GM13977 (cell line): ENCODE measurements around the gene S100A14.

Source experiments
- DNase-seq: peaks from one replicate; pipeline ENCODE4 v3.0.0; 2012; ENCODE audit warnings: low spot score
- in situ Hi-C: fragments of 300-500 bp; cut with MboI; formaldehyde crosslinking; loops from one replicate; pipeline ENCODE4 v1.12.0; 2022; ENCODE audit warnings: low sequenced_read_pairs, low pct_unique_long_range_greater_than_20kb, mixed read lengths, inconsistent platforms; ENCODE audit not compliant: unreplicated experiment
- TF ChIP-seq, protein P1 (sequence below): IDR thresholded peaks from 2 replicates; pipeline ENCODE4 v1.5.1; 2012; ENCODE audit warnings: mild to moderate bottlenecking, control low read depth; ENCODE audit not compliant: insufficient read depth; ENCODE audit errors: extremely low read depth, missing control alignments

Gene S100A14

GRCh38 chr1:153626904-153627714 lies 11.0 kb upstream of the S100A14 start, which contains the start of gene S100A13:
Gene S100A13, minus strand, starts transcription at chr1:153627505. Its CDS starts 1,033 bp downstream, at chr1:153626472.
- no peak for DNase-seq
- in situ Hi-C loops: no loop called here
- TF ChIP-seq, protein P1, sequence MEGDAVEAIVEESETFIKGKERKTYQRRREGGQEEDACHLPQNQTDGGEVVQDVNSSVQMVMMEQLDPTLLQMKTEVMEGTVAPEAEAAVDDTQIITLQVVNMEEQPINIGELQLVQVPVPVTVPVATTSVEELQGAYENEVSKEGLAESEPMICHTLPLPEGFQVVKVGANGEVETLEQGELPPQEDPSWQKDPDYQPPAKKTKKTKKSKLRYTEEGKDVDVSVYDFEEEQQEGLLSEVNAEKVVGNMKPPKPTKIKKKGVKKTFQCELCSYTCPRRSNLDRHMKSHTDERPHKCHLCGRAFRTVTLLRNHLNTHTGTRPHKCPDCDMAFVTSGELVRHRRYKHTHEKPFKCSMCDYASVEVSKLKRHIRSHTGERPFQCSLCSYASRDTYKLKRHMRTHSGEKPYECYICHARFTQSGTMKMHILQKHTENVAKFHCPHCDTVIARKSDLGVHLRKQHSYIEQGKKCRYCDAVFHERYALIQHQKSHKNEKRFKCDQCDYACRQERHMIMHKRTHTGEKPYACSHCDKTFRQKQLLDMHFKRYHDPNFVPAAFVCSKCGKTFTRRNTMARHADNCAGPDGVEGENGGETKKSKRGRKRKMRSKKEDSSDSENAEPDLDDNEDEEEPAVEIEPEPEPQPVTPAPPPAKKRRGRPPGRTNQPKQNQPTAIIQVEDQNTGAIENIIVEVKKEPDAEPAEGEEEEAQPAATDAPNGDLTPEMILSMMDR: peak; percentile 54

DNA sequence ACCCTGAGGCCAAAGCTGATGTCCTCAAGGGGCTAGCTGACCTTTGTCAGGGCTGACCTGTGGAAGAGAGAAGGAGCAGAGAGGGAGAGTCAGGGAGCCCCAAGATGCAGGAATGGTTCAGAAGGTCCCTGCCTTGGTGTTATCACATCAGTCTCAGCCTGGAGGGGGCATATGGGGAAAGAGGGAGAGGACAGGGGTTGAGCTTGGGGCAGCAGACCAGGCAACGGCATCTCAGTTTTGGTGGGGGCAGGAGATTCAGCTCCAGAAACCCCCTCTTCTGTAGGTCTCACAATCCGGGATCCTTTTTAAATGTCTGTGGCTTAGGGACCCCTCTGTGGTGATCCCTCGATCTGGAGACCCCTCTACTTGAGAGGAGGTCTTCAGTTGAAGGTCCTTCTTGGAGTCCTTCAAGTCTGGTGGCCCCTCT lies 10.4 kb upstream of the S100A14 start:
- in situ Hi-C loops: no loop called here
- no peak for DNase-seq
- TF ChIP-seq, protein P1: no peak

GRCh38 chr1:153624965-153625611 lies 9.0 kb upstream of the S100A14 start:
- in situ Hi-C loops: no loop called here
- TF ChIP-seq, protein P1: no peak
- no peak for DNase-seq

- no peak for DNase-seq
- TF ChIP-seq, protein P1: no peak
- in situ Hi-C loops: no loop called here
Observed at GRCh38 chr1:153623101-153623500, 7.0 kb upstream of the S100A14 start.

- DNase-seq: no peak
- TF ChIP-seq, protein P1: no peak
- in situ Hi-C loops: no loop called here
Observed at GRCh38 chr1:153619171-153619570, 3.0 kb upstream of the S100A14 start.

DNA sequence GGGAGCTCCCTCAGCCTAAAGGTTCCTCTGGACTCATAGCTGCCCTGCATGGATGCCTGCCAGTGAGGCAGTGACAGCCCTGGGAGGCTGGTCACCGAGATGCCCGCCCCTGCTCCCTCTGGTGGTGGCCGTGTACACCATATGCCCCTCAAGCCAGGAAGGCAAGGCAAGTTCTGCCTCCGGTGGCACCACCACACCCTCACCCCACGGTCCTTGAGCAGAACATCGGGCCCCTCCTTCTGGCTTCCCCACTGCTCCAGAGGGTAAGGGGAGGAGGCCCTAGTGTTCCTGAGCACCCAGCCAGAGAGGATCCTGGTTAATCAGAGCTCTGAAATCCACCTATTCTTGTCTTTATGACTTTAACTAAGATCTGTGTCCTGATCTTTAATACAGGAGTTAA lies 1.5 kb upstream of the S100A14 start:
- in situ Hi-C loops: no loop called here
- DNase-seq: peak; percentile 60
- TF ChIP-seq, protein P1: peak; percentile 62
